GM19193 (cell line): Measurements from ENCODE around the gene STX11.

Source experiments
- POLR2A ChIP-seq: IDR thresholded peaks from 4 replicates; pipeline ENCODE4 v1.6.1; 2011; ENCODE audit not compliant: insufficient read depth, insufficient read length; ENCODE audit errors: extremely low read depth

The STX11 gene

GRCh38 chr6:144149894-144150709 is at the start of gene STX11:
Gene STX11 (plus strand): TSS chr6:144150517. CDS start chr6:144186628, 36,111 bp downstream.
- peak; percentile 94 for TF ChIP-seq POLR2A

DNA sequence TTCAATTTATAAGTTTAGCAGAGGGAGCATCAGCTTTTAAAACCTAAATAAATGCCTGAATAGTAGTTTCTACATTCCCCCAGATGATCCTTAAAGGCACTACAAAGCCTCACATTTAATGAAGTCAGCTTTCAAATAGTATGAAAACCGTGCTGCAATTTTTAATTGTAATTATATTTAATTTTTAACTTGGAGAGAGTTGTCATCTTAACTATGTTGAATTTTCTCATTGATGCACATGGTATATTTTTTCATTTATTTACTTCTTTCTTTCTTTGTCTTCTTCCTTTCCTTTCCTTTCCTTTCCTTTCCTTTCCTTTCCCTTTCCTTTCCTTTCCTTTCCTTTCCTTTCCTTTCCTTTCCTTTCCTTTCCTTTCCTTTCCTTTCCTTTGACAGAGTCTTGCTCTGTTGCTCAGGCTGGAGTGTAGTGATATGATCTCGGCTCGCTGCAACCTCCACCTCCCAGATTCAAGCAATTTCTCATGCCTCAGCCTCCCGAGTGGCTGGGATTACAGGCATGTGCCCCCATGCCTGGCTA is 47.2 kb upstream of the STX11 start:
- no peak for TF ChIP-seq POLR2A

GRCh38 chr6:144104488-144104887 is 45.8 kb upstream of the STX11 start:
- no peak for TF ChIP-seq POLR2A

GRCh38 chr6:144104898-144105487 is 45.3 kb upstream of the STX11 start:
- TF ChIP-seq POLR2A = no peak

DNA sequence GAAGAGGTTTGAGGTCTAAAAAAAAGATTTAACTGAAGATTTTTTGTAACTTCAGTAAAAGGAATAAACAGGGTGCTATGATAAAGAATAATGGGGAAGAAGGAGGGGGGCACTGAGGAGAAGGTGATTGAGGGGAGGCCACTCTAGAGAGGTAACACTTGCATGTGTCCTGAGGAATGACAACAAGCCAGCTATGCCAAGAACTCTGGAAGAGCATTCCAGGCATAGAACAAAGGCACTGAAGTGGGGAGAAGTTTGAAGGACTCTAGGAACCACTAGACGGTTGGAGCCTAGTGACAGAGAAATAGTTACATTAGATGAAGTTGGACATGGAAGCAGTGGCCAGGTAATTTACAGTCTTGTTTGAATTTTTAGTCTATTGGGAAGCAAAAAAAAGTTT is 44.1 kb upstream of the STX11 start:
- TF ChIP-seq POLR2A = no peak

DNA sequence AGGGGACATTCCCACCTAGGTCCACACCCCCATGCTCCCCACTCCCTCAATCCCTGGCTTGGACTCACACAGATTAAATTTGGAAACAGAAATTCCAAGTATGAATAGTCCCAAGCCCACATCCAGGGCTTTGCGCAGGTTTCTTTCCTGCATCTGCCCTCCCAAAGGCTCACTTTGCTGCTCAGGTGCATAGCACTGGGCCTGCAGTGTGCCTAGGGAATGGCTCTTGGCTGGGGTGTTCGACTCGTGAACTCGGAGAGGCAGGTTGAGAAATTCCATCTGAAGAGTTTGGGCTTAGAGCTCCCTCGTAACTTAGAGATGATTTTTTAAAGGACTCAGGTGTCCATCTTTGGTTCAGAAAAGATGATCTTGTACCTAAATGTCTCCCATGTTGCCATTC is 40.1 kb upstream of the STX11 start:
- no peak for TF ChIP-seq POLR2A

- no peak for TF ChIP-seq POLR2A
Measured at GRCh38 chr6:144113366-144113765, 37.0 kb upstream of the STX11 start.

- TF ChIP-seq POLR2A = no peak
Measured at GRCh38 chr6:144115219-144115618, 35.1 kb upstream of the STX11 start.

DNA sequence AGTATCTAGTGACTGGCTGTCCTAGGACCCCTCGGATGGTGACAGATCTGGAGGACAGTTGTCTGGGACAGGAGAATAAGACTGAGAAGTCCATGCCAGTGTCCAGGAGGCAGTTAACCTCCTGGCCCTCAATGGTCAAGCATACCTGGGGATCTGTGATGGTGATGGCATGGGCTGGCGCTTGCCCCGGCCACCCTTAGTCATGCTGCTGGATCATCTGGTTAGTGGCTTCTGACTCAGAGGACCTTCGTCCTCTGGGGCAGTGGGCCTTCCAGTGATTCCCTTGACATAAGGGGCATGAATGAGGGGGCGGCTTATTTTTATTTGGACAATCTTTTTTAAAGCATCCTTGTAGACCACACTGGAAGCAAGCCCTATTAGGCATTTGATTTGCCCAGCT is 30.9 kb upstream of the STX11 start:
- no peak for TF ChIP-seq POLR2A

DNA sequence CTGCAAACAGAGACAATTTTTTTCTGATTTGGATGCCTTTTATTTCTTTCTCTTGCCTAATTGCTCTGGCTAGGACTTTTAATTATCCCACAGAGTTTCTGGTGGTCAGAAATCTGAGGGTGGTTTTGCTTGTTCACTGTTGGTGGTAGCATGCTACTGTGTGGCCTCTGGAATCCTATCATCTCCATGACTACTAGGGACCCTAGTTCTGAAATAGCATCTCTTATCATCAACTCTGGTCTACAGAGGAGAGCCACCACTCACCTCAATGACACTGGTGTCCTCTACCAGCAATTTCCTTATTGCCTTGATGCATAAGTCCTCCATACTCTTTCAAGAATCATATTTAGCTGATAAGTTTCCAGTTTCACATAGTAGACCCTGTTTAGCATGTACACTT is 27.5 kb upstream of the STX11 start:
- TF ChIP-seq POLR2A = no peak

- no peak for TF ChIP-seq POLR2A
Measured at GRCh38 chr6:144123421-144123820, 26.9 kb upstream of the STX11 start.

DNA sequence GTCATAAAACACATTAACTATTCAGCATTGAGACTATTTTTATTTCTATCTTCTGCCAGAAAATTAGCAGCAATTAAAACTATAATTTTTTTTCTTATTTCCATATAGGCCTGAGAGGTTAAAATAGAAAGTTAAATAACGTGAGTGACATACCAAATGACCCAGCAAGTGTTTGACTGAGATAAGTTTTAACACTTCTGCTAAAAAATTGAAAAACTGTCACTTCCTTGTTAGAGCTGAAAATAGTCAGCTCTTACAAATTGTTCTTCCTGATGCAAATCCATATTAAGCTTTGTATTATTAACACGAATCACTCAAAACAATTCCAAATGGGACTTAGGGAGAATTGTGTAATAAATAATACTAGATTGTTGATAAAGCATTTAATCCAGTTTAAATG is 26.5 kb upstream of the STX11 start:
- TF ChIP-seq POLR2A = no peak

DNA sequence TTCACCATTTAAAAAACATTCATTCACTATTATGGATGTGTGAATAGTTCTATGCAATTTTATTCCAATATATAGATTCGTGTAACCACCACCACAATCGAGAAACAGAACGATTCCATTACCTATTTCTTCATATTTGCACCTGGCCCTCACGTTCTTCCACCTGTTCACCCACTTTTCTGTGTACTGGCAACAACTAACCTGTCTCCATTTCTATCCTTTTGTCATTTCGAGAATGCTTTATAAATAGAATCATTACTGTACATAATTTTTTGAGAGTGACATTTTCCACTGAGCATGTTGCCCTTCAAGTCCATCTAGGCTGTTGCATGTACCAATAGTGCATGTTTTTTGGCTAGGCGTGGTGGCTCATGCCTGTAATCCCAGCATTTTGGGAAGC is 23.2 kb upstream of the STX11 start:
- TF ChIP-seq POLR2A = no peak

GRCh38 chr6:144129469-144129868 is 20.8 kb upstream of the STX11 start:
- TF ChIP-seq POLR2A = no peak

GRCh38 chr6:144131248-144131709 is 19.0 kb upstream of the STX11 start:
- no peak for TF ChIP-seq POLR2A
